ENCODE results near the gene SLC16A2.

The SLC16A2 gene

DNA sequence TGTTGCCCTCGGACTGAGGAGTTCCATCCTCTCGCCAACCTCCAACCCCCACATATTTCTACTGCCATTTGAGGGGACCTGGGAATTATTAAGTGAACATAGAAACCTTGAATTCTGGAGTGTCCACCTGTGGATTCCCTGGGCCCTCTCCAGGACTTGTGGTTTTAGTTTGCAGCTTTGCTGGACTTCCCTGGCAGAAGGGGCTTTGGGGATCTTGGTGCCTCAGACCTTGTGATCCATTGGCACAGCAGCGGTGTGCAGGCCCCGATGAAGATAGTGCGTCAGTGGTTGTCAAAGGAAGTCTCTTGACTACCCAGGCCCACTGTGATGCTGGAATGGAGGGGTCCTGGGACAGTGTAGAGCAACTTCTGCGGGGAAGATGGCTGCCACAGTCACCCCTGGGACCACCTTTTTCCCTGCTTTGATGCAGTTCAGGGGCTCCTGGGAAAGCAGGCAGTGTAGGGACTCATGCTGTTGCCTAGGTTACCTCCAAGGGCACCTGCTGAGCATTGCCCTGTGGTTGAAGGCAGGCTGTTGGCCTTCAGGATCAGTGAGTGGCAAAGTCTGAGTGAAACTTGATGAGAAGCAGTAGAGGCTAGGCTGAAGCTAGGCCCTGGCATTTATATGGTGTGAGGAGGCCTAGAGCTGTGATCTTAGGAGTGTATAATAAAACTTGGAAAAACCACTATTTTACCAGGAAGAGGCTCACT is 2.2 kb downstream of the SLC16A2 start:
- no peak for ATAC-seq (replicated peaks)
- no peak for DNase-seq
- Mint-ChIP-seq H3K36me3 (peaks cover 0 to 4% of the 10 kb centered on the region in 2 donors), H3K27me3 (peaks cover 30 to 41% of the 10 kb centered on the region in 2 donors), H3K27ac (no peak overlapping the region), H3K4me1 (peaks cover 9 to 20% of the 10 kb centered on the region in 2 donors), H3K4me3 (peak overlapping the region in 1 of 2 donors; percentile 79), H3K9me3 (no peaks in the 10 kb centered on the region)

GRCh38 chrX:74426071-74426470 is 4.8 kb downstream of the SLC16A2 start:
- Mint-ChIP-seq H3K27ac (no peak overlapping the region), H3K4me3 (no peak overlapping the region), H3K36me3 (peaks cover 0 to under 1% of the 10 kb centered on the region in 2 donors), H3K4me1 (peaks cover 3 to 12% of the 10 kb centered on the region in 2 donors), H3K27me3 (peaks cover 12 to 25% of the 10 kb centered on the region in 2 donors), H3K9me3 (no peaks in the 10 kb centered on the region)
- ATAC-seq (replicated peaks) (no peak), DNase-seq (no peak)

DNA sequence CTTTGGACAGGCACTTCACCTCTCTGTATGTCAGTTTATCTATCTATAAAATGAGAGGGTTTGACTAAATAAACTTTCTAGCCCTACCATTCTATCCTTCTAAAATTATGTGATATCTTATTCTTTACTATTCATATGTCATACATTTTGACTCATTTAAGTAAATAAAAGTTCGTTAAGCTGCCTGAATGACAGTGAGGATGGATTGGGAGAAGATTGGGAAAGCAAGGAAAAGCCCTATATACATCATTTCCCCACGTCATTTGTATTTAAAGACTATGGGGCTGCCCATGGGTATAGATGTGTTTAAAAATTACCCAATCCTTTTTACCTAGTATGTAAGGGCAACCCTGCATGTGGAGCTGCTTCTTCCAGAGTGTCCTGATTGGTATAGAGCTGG is 5.3 kb downstream of the SLC16A2 start:
- ATAC-seq (replicated peaks): no peak
- Mint-ChIP-seq H3K4me3 (no peak overlapping the region), H3K27me3 (peaks cover 8 to 22% of the 10 kb centered on the region in 2 donors), H3K27ac (no peak overlapping the region), H3K36me3 (no peaks in the 10 kb centered on the region), H3K9me3 (no peaks in the 10 kb centered on the region), H3K4me1 (peaks cover 3 to 9% of the 10 kb centered on the region in 2 donors)
- no peak for DNase-seq

GRCh38 chrX:74431797-74432196 is 10.5 kb downstream of the SLC16A2 start:
- Mint-ChIP-seq H3K27me3 (no peaks in the 10 kb centered on the region), H3K4me1 (no peaks in the 10 kb centered on the region), H3K36me3 (no peaks in the 10 kb centered on the region), H3K9me3 (no peaks in the 10 kb centered on the region), H3K27ac (no peak overlapping the region), H3K4me3 (no peak overlapping the region)
- DNase-seq: no peak
- ATAC-seq (replicated peaks): no peak

DNA sequence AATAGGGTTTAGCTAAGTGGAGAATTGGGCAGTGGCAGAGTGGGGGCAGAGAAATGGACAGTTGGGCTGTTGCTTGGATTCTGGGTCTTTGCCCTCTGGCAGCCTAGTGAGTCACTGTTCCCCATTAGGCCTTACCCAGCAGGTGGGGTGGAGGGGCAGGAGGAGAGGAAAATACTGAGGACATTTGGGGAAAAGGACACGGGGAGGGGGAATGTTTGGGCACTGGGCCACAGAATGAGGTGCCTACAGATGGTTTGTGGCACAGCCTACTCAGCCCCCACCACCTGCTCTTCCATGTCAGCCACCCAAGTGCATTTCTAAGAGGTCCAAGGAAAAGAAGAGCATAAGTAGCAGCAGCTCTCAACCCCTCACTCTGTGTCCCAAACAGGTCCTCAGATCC is 13.0 kb downstream of the SLC16A2 start:
- Mint-ChIP-seq H3K4me1 (no peaks in the 10 kb centered on the region), H3K36me3 (no peaks in the 10 kb centered on the region), H3K27me3 (no peaks in the 10 kb centered on the region), H3K9me3 (no peaks in the 10 kb centered on the region), H3K4me3 (no peak overlapping the region), H3K27ac (no peak overlapping the region)
- no peak for DNase-seq
- no peak for ATAC-seq (replicated peaks)

DNA sequence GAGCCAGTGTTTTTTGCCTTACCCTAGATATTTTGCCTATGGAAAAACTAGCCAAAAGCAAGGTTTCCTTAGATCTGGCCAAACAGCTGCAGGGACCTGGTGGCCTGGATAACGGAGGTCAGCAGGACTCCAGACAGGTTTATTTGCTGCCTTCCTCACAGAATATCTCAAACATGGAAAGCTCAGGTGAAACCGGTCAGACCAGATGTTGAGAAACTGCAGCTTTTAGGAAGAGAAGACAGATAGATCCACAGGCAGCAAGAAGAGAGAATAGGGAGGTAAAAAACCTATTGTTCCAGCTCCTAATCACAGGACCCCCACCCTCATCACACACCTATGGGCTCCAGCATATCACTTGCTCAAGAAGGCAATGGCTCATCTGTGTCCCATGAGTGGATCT is 16.2 kb downstream of the SLC16A2 start:
- H3K36me3 Mint-ChIP-seq: no peaks in the 10 kb centered on the region
- no peak for DNase-seq
- H3K4me3 Mint-ChIP-seq: no peak overlapping the region
- no peaks in the 10 kb centered on the region for H3K9me3 Mint-ChIP-seq
- no peaks in the 10 kb centered on the region for H3K4me1 Mint-ChIP-seq
- ATAC-seq (replicated peaks): no peak
- no peak overlapping the region for H3K27ac Mint-ChIP-seq
- peaks cover 0 to 7% of the 10 kb centered on the region in 2 donors for H3K27me3 Mint-ChIP-seq

DNA sequence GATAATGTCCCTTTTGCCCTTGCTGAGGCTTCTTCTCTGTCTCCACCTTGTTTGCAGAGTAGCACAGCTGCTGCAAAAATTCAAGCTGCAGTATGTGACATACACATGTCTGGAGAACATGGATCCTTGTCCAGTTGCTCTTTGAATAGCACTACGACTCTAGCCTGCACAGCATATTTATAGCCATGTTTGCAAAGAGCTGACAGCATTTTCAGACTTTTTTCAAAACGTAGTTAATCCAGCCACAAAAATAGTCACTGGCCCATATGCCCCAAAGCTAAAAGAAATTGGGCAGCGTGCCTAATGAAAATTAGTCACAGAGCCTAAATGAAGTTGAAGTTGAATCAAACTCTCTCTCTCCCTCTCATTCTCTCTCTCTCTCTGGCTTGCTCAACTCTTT is 17.5 kb downstream of the SLC16A2 start:
- H3K27me3 Mint-ChIP-seq: peaks cover 0 to 7% of the 10 kb centered on the region in 2 donors
- DNase-seq: no peak
- no peak overlapping the region for H3K27ac Mint-ChIP-seq
- no peak overlapping the region for H3K4me3 Mint-ChIP-seq
- ATAC-seq (replicated peaks): no peak
- H3K4me1 Mint-ChIP-seq: no peaks in the 10 kb centered on the region
- no peaks in the 10 kb centered on the region for H3K36me3 Mint-ChIP-seq
- no peaks in the 10 kb centered on the region for H3K9me3 Mint-ChIP-seq

- Mint-ChIP-seq H3K27ac (no peak overlapping the region), H3K9me3 (no peaks in the 10 kb centered on the region), H3K27me3 (peaks cover 0 to 2% of the 10 kb centered on the region in 2 donors), H3K36me3 (no peaks in the 10 kb centered on the region), H3K4me3 (no peak overlapping the region), H3K4me1 (peaks cover 0 to 3% of the 10 kb centered on the region in 2 donors)
- ATAC-seq (replicated peaks) (no peak), DNase-seq (no peak)
These were observed 23.8 kb downstream of the SLC16A2 start for GRCh38 chrX:74445099-74445498.

GRCh38 chrX:74446876-74447275 is 25.6 kb downstream of the SLC16A2 start:
- no peaks in the 10 kb centered on the region for H3K27me3 Mint-ChIP-seq
- H3K36me3 Mint-ChIP-seq: no peaks in the 10 kb centered on the region
- no peak overlapping the region for H3K4me3 Mint-ChIP-seq
- no peaks in the 10 kb centered on the region for H3K9me3 Mint-ChIP-seq
- DNase-seq (no peak), ATAC-seq (replicated peaks) (no peak)
- peaks cover 3 to 15% of the 10 kb centered on the region in 2 donors for H3K4me1 Mint-ChIP-seq
- H3K27ac Mint-ChIP-seq: no peak overlapping the region

- DNase-seq (no peak), ATAC-seq (replicated peaks) (no peak)
- H3K9me3 Mint-ChIP-seq: no peaks in the 10 kb centered on the region
- no peak overlapping the region for H3K4me3 Mint-ChIP-seq
- no peak overlapping the region for H3K27ac Mint-ChIP-seq
- no peaks in the 10 kb centered on the region for H3K36me3 Mint-ChIP-seq
- no peaks in the 10 kb centered on the region for H3K27me3 Mint-ChIP-seq
- peaks cover 3 to 15% of the 10 kb centered on the region in 2 donors for H3K4me1 Mint-ChIP-seq
These were observed 27.4 kb downstream of the SLC16A2 start for GRCh38 chrX:74448669-74449068.

- no peak overlapping the region for H3K27ac Mint-ChIP-seq
- H3K4me3 Mint-ChIP-seq: no peak overlapping the region
- ATAC-seq (replicated peaks) (no peak), DNase-seq (no peak)
- H3K4me1 Mint-ChIP-seq: peaks cover 3 to 15% of the 10 kb centered on the region in 2 donors
- no peaks in the 10 kb centered on the region for H3K27me3 Mint-ChIP-seq
- H3K36me3 Mint-ChIP-seq: no peaks in the 10 kb centered on the region
- H3K9me3 Mint-ChIP-seq: no peaks in the 10 kb centered on the region
These were observed 28.1 kb downstream of the SLC16A2 start for GRCh38 chrX:74449322-74449936.

DNA sequence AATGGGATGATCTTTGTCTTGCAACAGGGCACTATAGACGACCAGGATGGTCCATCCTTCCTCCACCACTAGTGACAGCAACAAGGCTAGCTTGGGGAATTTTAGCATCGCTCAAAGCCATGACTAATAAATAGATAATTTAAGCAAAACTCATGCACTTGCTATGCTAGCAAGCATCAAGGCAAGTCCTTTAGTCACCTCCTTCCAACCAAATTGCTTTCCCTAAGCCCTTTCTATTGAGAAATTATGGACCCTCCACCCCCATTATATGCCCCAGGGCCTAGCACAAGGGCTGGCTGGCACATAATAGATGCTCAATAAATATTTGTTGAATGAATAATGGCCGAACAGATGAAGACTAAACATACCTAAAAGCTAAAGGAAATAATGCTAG is 28.6 kb downstream of the SLC16A2 start:
- H3K4me3 Mint-ChIP-seq: no peak overlapping the region
- H3K27me3 Mint-ChIP-seq: no peaks in the 10 kb centered on the region
- H3K9me3 Mint-ChIP-seq: no peaks in the 10 kb centered on the region
- peaks cover 0 to 15% of the 10 kb centered on the region in 2 donors for H3K4me1 Mint-ChIP-seq
- ATAC-seq (replicated peaks) (no peak), DNase-seq (no peak)
- H3K36me3 Mint-ChIP-seq: no peaks in the 10 kb centered on the region
- no peak overlapping the region for H3K27ac Mint-ChIP-seq

- Mint-ChIP-seq H3K9me3 (no peaks in the 10 kb centered on the region), H3K27me3 (peaks cover 0 to 2% of the 10 kb centered on the region in 2 donors), H3K36me3 (no peaks in the 10 kb centered on the region), H3K4me1 (peaks cover 0 to 15% of the 10 kb centered on the region in 2 donors), H3K4me3 (no peak overlapping the region), H3K27ac (peak overlapping the region; percentile 33)
- ATAC-seq (replicated peaks) (peak; percentile 83 to 86), DNase-seq (peak; percentile 4)
These were observed 29.6 kb downstream of the SLC16A2 start for GRCh38 chrX:74450803-74451449.

GRCh38 chrX:74451450-74452198 is 30.3 kb downstream of the SLC16A2 start:
- peak; percentile 35 to 53 for ATAC-seq (replicated peaks)
- H3K27me3 Mint-ChIP-seq: peaks cover 0 to 4% of the 10 kb centered on the region in 2 donors
- no peaks in the 10 kb centered on the region for H3K9me3 Mint-ChIP-seq
- no peak for DNase-seq
- no peaks in the 10 kb centered on the region for H3K36me3 Mint-ChIP-seq
- peaks cover 0 to 15% of the 10 kb centered on the region in 2 donors for H3K4me1 Mint-ChIP-seq
- peak overlapping the region; percentile 68 for H3K27ac Mint-ChIP-seq
- H3K4me3 Mint-ChIP-seq: no peak overlapping the region

All from stimulated activated naive B cell treated with anti-CD40 and anti-IgM and Interleukin-4, amounts not matched to agents 10 μg/mL and 1 μg/mL and 100 μg/mL, for 72 hours (primary cell).